ENCODE results near the gene SCN11A. TPM values are rescaled to one million over a fixed set of nuclear protein-coding genes. Genes with fewer than 3 reads are reported as not detected.

Gene SCN11A
- not detected in 2 replicates for total RNA-seq (2014; rRNA removed; shearing (Covaris generic))
- not detected in 2 replicates for polyA plus RNA-seq (2015; cell fraction: cytosol; rRNA removed)
- polyA plus RNA-seq (2015; cell fraction: nucleus; rRNA removed): not detected in 2 replicates

DNA sequence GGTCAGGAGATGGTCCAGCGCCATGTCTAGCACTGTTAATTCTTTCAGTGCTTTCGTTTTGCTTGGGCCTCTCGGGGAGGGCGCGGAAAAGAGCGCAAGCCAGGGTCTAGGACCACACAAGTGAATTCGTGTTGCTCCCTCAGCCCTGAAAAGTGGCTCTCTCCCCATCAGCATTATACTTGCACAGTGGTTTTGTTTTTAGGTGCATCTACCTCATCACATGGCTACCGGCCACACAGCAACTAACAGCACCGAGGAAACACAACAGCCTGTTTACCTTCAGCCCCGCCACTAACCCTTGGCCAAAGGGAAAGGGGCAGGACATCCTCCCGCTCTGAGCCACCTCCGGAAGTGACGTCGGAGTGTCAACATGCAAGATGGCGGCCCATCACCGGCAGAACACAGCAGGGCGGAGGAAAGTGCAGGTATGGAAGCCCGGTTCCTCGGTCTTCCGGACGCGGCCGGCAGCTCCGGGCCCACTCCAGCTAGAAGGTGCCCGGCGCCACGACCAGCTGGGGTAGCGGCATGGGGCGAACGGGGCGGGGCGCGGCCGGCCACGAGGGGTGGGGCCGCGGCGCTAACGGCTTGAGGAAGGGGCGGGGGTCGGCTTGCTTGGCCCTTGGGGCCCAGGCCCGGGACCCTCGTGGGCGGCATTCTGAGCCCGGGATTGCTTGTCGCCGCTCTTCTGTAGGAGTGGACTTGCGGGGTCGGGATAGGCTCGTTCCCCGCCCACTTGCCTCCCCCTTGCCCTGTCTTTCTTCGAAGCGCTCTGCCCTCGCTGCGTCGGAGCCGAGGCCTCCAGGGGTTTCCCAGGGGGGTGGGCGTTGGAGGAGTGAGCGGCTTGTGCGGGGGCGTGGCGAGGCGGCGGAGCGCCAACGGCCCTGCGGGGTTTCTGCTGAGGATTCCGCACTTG, at the start of gene SCN11A, which contains the start of gene WDR48:
Gene SCN11A, minus strand, starts transcription at position 296 of the 913 bp plus-strand sequence. CDS start 101,582 bp downstream, outside the sequence.
Gene WDR48, plus strand, starts transcription at position 368 of the 913 bp plus-strand sequence. Its CDS starts 10 bp downstream, at position 378.
- DNase-seq (ENCODE audit: low read depth, low spot score): peak; percentile 93
- in situ Hi-C loops (cut with HindIII; ENCODE audit: low pct_unique_long_range_greater_than_20kb, low sequenced_read_pairs): no loop called here

DNA sequence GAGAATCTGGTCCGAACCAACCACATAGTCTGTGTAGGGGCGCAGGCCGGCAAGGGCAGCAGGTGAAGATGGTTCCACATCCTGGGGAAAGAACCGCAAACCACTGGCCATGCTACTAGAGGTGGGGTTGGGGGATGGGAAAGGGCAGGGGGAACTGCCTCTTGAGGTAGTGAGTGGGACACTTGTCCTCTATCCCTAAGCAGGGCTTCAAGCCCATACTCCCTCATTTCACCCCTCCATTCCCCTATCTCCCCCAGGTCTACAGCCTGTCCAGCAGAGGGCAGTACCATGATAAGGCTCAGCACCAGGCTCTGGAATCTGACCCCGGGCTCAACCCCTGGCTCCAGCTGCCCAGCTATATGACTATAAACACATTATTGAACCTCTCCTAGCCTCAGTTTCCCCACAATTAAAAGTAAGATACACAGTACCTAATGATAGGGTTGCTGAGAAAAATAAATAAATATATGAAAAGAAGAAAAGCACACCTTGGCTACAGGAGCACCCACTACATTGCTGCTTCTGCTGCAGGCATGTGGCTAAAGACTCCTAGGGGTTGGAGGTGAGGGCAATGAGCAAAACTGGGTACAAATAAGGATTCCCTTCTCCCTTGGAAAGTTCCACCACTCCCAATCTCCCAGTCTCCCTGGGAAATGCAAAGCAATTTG, 49.4 kb upstream of the SCN11A start:
- in situ Hi-C loops (cut with HindIII; ENCODE audit: low pct_unique_long_range_greater_than_20kb, low sequenced_read_pairs): loop anchor here (25.0 kb wide), 1 partner anchor 186 kb away; the partner anchor contains the start of gene CX3CR1
- DNase-seq (ENCODE audit: low read depth, low spot score): peak; percentile 66

DNA sequence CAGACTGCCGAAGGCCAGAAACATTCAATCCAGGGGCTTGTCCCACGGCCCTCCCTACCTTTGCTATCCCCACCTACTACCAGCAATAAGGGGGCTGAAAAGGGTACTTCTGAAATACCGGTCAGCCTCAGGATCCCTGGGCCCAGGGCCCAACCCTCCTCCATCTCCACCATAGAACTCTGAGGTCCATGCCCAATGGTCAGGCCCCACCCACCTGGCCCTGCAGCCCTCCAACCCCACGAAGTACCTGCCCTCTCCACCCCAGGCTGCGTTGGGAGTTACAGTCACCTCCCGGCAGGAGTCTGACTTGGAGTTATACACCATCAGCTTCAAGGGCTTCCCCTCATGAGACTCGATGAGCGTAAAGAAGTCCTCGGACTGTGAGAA, 48.7 kb upstream of the SCN11A start:
- in situ Hi-C loops (cut with HindIII; ENCODE audit: low pct_unique_long_range_greater_than_20kb, low sequenced_read_pairs): loop anchor here (25.0 kb wide), 1 partner anchor 187 kb away; the partner anchor contains the start of gene CX3CR1
- DNase-seq (ENCODE audit: low read depth, low spot score): no peak

DNA sequence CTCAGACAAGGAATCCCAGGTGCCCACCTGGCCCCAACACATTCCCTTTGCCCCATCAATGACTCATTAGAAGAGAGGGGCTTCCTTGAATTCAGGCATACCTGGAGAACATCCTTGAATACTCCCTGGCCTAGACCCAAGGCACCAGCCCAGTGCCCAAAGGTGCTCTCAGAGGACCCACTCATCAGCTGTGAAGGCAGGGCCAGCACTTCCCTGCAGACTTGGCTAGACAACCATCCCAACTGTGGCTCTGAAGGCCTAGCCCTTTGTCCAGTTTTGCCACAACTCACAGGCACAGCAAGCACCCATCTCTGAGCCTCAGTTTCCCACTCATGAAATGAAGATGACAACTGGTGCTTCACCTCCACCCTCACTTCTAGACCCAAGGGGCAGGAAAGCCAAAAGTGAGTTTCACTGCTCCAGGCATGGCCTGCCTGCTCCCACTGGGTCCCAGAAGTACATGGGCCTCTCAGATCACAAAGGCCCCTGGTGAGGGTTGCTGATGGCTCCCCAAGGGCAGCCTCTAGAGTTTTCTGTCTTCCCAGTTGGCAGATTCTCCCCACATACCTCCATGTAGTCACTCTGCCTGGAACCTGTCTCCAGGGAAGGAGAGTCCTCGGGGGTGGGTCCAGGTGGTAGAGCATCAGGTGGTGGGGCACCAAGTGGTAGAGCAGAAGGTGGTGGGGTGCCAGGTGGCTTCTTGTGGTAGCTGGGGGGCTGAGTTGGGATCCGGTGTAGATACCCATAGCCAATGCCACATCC, 48.2 kb upstream of the SCN11A start:
- in situ Hi-C loops (cut with HindIII; ENCODE audit: low pct_unique_long_range_greater_than_20kb, low sequenced_read_pairs): loop anchor here (25.0 kb wide), 1 partner anchor 187 kb away; the partner anchor contains the start of gene CX3CR1
- DNase-seq (ENCODE audit: low read depth, low spot score): no peak

DNA sequence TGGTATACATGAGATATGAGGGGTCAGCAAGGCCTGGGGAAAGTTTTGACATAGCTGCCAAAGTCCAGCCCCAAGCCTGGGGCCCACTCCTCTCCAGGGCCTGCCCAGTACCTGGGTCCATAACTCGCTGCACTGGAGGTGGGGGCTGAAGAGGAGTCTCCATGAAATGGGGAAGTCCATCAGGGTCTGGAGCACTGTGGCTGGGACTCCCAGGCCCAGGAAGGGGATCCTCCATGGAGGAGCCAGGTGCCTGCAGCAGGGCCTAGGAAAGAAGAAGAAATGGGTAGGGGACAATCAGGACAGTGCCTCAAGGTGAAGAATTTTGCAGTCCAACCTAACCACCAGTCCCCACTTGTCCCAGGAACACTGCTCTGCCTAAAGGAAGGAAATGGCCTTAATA, 47.5 kb upstream of the SCN11A start:
- in situ Hi-C loops (cut with HindIII; ENCODE audit: low pct_unique_long_range_greater_than_20kb, low sequenced_read_pairs): no loop called here
- no peak for DNase-seq (ENCODE audit: low read depth, low spot score)

DNA sequence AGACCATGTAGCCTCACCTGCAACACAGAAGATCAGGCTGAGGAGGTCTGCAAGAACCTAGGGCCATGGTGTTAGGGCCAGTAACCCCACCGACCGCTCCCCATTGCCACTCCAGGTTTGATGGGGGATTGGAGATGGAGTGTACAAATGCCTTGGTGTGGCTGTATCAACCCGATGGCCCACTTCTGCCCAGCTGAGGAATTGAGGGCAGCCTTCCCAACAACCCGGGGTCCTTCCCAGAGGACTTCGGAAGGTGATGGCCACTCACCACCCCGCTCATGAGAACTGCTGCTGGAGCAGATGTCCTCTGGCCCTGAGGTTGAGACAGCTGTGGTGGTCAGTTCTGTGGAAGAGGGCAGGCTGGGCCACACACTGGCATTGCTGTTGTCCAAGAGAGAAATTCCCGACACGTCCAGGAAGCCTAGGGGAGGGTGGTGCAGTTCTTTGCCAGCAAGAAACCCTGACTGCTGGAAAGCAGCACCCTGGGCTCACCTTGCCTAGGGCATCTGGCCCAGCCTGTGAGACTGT, 46.8 kb upstream of the SCN11A start:
- in situ Hi-C loops (cut with HindIII; ENCODE audit: low pct_unique_long_range_greater_than_20kb, low sequenced_read_pairs): no loop called here
- no peak for DNase-seq (ENCODE audit: low read depth, low spot score)

DNA sequence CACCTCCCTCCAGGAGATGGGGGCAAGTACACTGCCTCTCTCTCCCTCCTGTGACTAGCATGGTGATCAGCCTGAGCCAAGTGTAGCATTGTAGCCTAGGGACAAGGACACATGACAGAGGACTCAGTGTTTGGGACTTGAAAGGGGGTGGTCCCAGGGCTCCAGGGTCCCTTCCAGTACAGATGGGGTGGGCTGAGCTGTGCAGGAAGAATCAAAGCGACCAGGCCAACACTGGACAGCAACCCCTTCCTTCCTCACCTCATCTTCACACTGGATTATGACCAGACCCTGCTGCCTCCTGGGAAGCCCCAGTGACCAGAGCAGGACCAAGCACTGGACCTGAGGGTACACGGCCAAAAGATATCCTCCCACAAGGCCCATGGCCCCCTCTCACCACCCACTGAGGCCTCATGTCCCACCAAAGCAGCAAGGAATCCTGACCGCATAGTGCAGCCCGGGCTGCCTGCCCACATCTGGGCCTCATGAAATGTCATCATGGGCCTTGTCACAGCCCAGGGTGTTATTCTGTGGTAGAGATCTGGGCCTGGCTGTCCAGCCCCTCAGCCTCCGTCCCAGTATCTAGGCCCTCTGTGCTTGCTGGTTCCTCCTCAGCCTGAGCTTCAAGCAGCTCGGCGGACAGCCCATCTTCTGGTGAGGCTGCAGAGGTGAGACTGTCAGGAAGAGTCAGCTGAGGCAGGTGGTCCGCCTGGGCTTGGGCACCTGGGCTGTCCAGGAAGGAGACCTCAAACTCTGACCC, 46.1 kb upstream of the SCN11A start:
- in situ Hi-C loops (cut with HindIII; ENCODE audit: low pct_unique_long_range_greater_than_20kb, low sequenced_read_pairs): no loop called here
- no peak for DNase-seq (ENCODE audit: low read depth, low spot score)

DNA sequence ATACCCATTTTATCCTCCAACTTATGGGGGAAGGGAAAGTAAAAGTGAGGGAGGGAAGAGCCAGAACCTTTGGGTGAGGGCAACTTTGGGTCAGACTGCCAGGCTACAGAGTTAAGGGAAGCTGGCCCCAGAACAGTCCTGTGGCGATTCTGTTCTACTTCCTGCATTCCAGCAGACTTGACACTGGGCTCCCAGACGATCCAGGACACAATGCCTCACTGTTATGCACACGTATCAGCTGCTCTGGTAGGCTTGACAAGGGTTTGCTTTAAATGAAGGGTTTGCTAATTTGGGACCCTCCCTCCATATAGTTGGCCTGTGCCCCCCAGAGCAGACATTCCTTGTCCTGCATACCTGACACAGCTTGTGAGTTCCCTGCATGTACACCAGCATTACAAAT, 45.0 kb upstream of the SCN11A start:
- in situ Hi-C loops (cut with HindIII; ENCODE audit: low pct_unique_long_range_greater_than_20kb, low sequenced_read_pairs): no loop called here
- peak; percentile 85 for DNase-seq (ENCODE audit: low read depth, low spot score)

DNA sequence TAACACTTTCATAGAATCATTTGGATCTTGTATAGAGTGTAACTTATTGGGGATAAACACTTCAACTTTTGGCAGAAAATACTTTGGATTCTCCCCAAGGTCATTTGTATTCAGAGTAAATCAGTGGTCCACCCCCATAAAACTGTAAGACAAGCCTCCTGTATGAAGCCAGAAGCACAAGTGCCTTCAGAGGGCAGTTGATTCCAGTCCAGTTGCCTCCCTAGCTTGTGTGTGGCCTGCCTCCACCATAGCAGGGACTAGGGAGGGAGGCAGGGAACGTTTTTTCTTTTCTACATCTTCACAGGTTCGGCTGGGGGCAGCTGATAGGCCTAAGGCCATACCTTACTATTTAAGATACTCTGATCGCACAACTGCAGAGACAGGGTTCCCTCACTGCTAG, 44.0 kb upstream of the SCN11A start:
- in situ Hi-C loops (cut with HindIII; ENCODE audit: low pct_unique_long_range_greater_than_20kb, low sequenced_read_pairs): no loop called here

DNA sequence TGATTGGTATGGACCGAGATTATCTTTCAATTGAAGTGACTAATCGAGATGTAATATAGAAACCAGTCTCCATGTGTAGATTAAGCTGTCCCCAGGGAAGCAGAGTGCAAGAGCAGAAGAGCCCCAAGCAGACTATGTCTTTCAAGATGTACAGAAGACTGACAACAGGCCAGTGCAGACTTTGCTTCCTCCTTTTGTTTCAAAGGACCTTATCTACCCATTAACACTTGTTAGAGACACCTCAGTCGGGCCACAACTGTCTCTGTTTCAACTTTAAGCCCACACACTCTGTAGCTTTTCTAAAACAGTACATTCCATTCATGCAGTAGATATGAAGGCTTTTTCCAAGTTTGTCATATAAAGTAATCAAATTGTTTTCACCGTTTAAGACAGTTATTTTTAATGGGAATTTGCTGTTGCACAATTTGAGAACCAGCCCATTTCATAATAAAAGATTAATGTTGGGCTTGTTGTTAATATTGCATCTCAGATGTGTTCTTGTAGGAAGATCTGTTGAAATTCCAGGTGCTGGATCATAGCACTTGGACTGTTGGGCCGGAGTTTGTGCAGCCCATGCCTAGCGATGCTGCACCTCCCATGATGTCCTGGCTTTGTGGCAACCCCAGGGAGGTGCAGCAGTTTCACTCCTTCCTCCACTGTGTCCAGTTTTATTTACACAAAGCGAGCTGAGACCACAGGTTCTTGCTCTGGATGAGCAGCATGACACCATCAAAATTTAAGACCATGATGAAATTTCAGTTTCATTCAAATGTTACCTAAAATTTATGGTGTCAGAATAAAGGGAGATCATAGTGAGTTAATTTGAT, 43.3 kb upstream of the SCN11A start:
- in situ Hi-C loops (cut with HindIII; ENCODE audit: low pct_unique_long_range_greater_than_20kb, low sequenced_read_pairs): no loop called here

More for the DNA sequence above, 44.0 kb upstream of the SCN11A start:
- DNase-seq (ENCODE audit: low read depth, low spot score): no peak

DNA sequence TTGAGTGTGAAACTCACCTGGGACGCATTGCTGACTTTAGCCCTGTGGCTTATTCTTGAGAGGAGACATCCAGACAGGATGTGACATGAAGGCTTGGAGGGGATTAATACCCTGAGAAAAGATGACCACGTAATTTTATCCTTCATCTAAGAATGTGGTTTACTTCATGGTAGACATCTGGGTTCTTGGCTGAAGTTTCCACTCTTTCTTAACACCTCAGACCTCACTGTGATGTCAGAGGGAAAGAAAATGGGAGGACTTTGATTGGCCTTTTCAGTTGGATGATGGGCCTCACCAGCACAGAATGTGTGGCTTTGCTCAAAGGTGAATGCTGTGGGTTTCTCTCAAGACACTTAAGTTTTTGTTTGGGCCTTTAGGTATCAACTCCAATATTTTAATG, 39.2 kb upstream of the SCN11A start:
- DNase-seq (ENCODE audit: low read depth, low spot score): no peak
- in situ Hi-C loops (cut with HindIII; ENCODE audit: low pct_unique_long_range_greater_than_20kb, low sequenced_read_pairs): no loop called here

More for the DNA sequence above, 43.3 kb upstream of the SCN11A start:
- DNase-seq (ENCODE audit: low read depth, low spot score): no peak

DNA sequence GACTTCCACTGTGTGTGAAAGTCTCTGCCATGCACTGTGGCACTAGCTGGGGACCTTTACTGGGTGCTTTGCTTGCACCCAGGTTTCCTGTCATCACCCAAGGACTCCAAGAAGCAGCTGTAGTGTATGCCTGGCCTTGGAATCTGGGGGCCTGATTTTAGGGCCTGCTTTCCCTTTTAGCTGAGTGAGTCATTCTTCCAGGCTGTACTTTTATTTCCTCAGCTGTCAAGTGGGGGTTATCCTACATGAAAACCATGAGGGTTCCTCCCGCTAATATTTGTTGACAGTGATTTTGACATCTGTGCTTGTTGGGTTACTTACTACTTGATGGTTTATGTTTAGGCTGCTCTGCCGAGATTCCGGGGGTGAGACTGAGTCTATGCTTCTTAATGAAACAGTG, 37.1 kb upstream of the SCN11A start:
- in situ Hi-C loops (cut with HindIII; ENCODE audit: low pct_unique_long_range_greater_than_20kb, low sequenced_read_pairs): no loop called here
- DNase-seq (ENCODE audit: low read depth, low spot score): no peak

DNA sequence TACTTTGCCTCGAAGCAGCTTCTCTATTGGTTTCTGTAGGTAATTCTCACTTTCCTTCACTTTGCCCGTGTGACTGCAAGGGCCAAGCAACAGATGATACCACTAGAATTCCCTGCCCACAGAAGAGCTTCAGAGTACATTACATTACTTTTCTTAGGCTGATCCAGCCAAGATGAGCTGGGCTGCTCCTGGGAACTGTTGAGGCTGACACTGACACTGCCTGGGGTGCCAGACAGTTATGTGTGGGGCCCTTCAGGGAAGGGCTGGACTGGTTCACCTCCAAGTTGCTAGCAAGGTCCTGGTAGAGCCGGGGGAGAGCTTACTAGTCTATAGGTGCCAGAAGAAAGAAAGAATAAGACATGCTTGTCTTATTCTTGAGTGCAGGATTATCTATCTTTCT, 36.7 kb upstream of the SCN11A start:
- in situ Hi-C loops (cut with HindIII; ENCODE audit: low pct_unique_long_range_greater_than_20kb, low sequenced_read_pairs): no loop called here
- no peak for DNase-seq (ENCODE audit: low read depth, low spot score)

DNA sequence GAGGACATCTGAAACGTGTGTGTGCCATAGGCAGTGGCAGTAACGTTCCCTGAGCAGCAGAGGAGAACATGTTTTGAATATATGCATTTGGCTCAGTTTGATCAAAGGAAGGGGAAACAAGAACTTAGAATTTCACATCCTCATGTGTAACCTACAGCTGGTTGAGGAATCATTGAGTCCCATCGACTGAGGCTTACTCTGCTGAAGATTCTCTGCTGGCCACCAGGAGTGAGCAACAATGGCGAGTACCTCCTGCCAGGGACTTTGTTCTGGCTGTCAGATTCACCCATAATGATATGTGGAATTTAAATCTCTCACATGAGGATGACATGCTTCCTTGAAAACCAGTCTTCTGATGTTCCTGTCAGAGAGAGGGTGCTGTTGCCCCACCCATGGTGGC, 34.4 kb upstream of the SCN11A start:
- DNase-seq (ENCODE audit: low read depth, low spot score): no peak
- in situ Hi-C loops (cut with HindIII; ENCODE audit: low pct_unique_long_range_greater_than_20kb, low sequenced_read_pairs): no loop called here

DNA sequence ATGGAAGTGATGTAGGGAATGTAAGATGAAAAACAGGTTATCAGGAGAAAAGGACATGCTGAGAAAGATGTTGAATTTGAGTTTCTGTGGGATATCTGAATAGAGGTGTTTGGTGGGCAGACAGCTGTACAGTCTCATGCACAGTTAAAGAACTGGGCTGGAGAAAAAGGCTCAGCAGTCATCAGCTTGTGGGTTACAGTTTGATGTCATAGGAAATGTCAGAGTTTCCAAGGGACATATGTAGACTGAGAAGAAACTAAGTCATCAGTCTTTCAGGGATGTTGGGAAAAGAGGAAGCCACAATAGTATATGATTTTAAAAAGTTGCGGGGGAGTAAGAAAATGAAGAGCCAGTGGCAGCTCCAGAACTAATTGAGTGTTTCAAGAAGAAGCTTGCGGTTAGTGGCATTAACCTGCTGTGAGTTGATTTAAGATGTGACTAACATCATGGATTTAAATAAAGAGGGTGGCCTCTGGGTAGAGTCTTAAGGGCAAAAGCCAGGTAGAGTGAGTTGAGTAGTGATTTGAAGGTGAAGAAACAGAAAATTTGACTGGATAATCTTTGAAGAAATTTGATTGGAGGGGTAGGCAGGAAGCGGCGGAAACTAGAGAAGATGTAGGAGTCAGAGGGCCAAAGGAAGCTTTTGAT, 31.0 kb upstream of the SCN11A start:
- in situ Hi-C loops (cut with HindIII; ENCODE audit: low pct_unique_long_range_greater_than_20kb, low sequenced_read_pairs): no loop called here
- DNase-seq (ENCODE audit: low read depth, low spot score): no peak

DNA sequence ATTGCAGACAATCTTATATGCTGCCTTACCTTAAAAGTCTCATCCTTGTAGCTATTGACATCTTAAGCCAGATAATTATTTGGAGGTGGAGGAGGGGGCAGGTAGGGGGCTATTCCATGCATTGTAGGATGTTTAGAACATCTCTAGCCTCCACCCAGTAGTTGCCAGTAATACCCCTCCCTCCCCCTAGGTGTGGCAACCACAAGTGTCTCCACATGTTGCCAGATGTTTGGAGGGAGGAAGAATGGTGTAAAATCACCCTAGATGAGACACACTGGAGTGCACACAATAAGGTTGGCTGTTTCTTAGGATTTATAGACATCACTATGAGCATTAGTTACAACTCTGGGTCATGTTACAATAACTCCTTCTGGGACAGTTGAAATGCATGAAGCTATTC, 28.3 kb upstream of the SCN11A start:
- no peak for DNase-seq (ENCODE audit: low read depth, low spot score)
- in situ Hi-C loops (cut with HindIII; ENCODE audit: low pct_unique_long_range_greater_than_20kb, low sequenced_read_pairs): no loop called here
